Measurements from ENCODE around the gene PLD5.
"Not testable (repeated sequence)": the region's sequence is repeated elsewhere in the genome, so short reads cannot be mapped to it uniquely, and the experiment has no call there.

Gene PLD5

GRCh38 chr1:242224878-242225766 is 299.4 kb downstream of the PLD5 start:
- not testable (repeated sequence) for H3K27me3 ChIP-seq (ENCODE audit: insufficient read depth, low read length); H3K4me3 ChIP-seq (ENCODE audit: low read length); H3K36me3 ChIP-seq (ENCODE audit: insufficient read depth, low read length); H3K9ac ChIP-seq (ENCODE audit: low read depth, low read length); H3K9me3 ChIP-seq (ENCODE audit: insufficient read depth, low read depth, low read length)
- Histone ChIP-seq H3K27ac (ENCODE audit: low read depth, low read length) (peak overlapping the region; percentile 51; the same call in 1 of the 2 replicates), H3K4me1 (ENCODE audit: insufficient read depth, low read length) (peaks cover 12% of the 10 kb centered on the region)
- 84% methylated on average over 12 of the region's 16 CpGs for WGBS

GRCh38 chr1:242224461-242224860 is 300.0 kb downstream of the PLD5 start:
- no peaks in the 10 kb centered on the region for H3K27me3 ChIP-seq (ENCODE audit: insufficient read depth, low read length)
- H3K9ac ChIP-seq (ENCODE audit: low read depth, low read length) = no peak overlapping the region; the same call in 1 of the 2 replicates
- no peak overlapping the region for H3K4me3 ChIP-seq (ENCODE audit: low read length)
- peak overlapping the region; percentile 51; the same call in 1 of the 2 replicates for H3K27ac ChIP-seq (ENCODE audit: low read depth, low read length)
- H3K36me3 ChIP-seq (ENCODE audit: insufficient read depth, low read length) = no peaks in the 10 kb centered on the region
- H3K9me3 ChIP-seq (ENCODE audit: insufficient read depth, low read depth, low read length) = no peaks in the 10 kb centered on the region
- peaks cover 17% of the 10 kb centered on the region for H3K4me1 ChIP-seq (ENCODE audit: insufficient read depth, low read length)
- 45% methylated on average over 3 of the region's 3 CpGs for WGBS

GRCh38 chr1:242219905-242220304 is 304.6 kb downstream of the PLD5 start:
- Histone ChIP-seq H3K27me3 (ENCODE audit: insufficient read depth, low read length) (no peaks in the 10 kb centered on the region), H3K4me3 (ENCODE audit: low read length) (no peak overlapping the region), H3K9ac (ENCODE audit: low read depth, low read length) (no peak overlapping the region), H3K27ac (ENCODE audit: low read depth, low read length) (no peak overlapping the region), H3K4me1 (ENCODE audit: insufficient read depth, low read length) (peaks cover 14% of the 10 kb centered on the region), H3K9me3 (ENCODE audit: insufficient read depth, low read depth, low read length) (peaks cover 23% of the 10 kb centered on the region), H3K36me3 (ENCODE audit: insufficient read depth, low read length) (no peaks in the 10 kb centered on the region)
- 92% methylated on average over 12 of the region's 12 CpGs for WGBS

GRCh38 chr1:242219298-242219901 is 305.1 kb downstream of the PLD5 start:
- H3K4me1 ChIP-seq (ENCODE audit: insufficient read depth, low read length) = peaks cover 9% of the 10 kb centered on the region
- H3K4me3 ChIP-seq (ENCODE audit: low read length) = no peak overlapping the region
- H3K27ac ChIP-seq (ENCODE audit: low read depth, low read length) = no peak overlapping the region
- H3K36me3 ChIP-seq (ENCODE audit: insufficient read depth, low read length) = no peaks in the 10 kb centered on the region
- no peaks in the 10 kb centered on the region for H3K27me3 ChIP-seq (ENCODE audit: insufficient read depth, low read length)
- no peak overlapping the region for H3K9ac ChIP-seq (ENCODE audit: low read depth, low read length)
- WGBS = 96% methylated on average over 2 of the region's 2 CpGs
- H3K9me3 ChIP-seq (ENCODE audit: insufficient read depth, low read depth, low read length) = peaks cover 23% of the 10 kb centered on the region

GRCh38 chr1:242216368-242216767 is 308.1 kb downstream of the PLD5 start:
- H3K9me3 ChIP-seq (ENCODE audit: insufficient read depth, low read depth, low read length) = peaks cover 23% of the 10 kb centered on the region
- H3K27me3 ChIP-seq (ENCODE audit: insufficient read depth, low read length) = no peaks in the 10 kb centered on the region
- no peak overlapping the region for H3K27ac ChIP-seq (ENCODE audit: low read depth, low read length)
- WGBS = 34% methylated on average over 4 of the region's 4 CpGs
- peaks cover 31% of the 10 kb centered on the region for H3K4me1 ChIP-seq (ENCODE audit: insufficient read depth, low read length)
- no peaks in the 10 kb centered on the region for H3K36me3 ChIP-seq (ENCODE audit: insufficient read depth, low read length)
- no peak overlapping the region for H3K4me3 ChIP-seq (ENCODE audit: low read length)
- H3K9ac ChIP-seq (ENCODE audit: low read depth, low read length) = no peak overlapping the region

GRCh38 chr1:242214455-242214854 is 310.0 kb downstream of the PLD5 start:
- not testable (repeated sequence) for H3K36me3 ChIP-seq (ENCODE audit: insufficient read depth, low read length); H3K9ac ChIP-seq (ENCODE audit: low read depth, low read length); H3K4me3 ChIP-seq (ENCODE audit: low read length); H3K27me3 ChIP-seq (ENCODE audit: insufficient read depth, low read length); H3K27ac ChIP-seq (ENCODE audit: low read depth, low read length)
- Histone ChIP-seq H3K4me1 (ENCODE audit: insufficient read depth, low read length) (peaks cover 37% of the 10 kb centered on the region), H3K9me3 (ENCODE audit: insufficient read depth, low read depth, low read length) (peaks cover 23% of the 10 kb centered on the region)
- 93% methylated on average over 1 of the region's 3 CpGs for WGBS

- H3K27me3 ChIP-seq (ENCODE audit: insufficient read depth, low read length); H3K27ac ChIP-seq (ENCODE audit: low read depth, low read length); H3K36me3 ChIP-seq (ENCODE audit: insufficient read depth, low read length); H3K9ac ChIP-seq (ENCODE audit: low read depth, low read length); H3K4me3 ChIP-seq (ENCODE audit: low read length): not testable (repeated sequence)
- peaks cover 52% of the 10 kb centered on the region for H3K4me1 ChIP-seq (ENCODE audit: insufficient read depth, low read length)
- peaks cover 23% of the 10 kb centered on the region for H3K9me3 ChIP-seq (ENCODE audit: insufficient read depth, low read depth, low read length)
- 53% methylated on average over 3 of the region's 4 CpGs for WGBS
Measured at GRCh38 chr1:242212961-242213360, 311.5 kb downstream of the PLD5 start.

GRCh38 chr1:242212401-242212800 is 312.1 kb downstream of the PLD5 start:
- WGBS = 29% methylated on average over 11 of the region's 12 CpGs
- H3K4me3 ChIP-seq (ENCODE audit: low read length) = no peak overlapping the region
- H3K27me3 ChIP-seq (ENCODE audit: insufficient read depth, low read length) = no peaks in the 10 kb centered on the region
- peaks cover 20% of the 10 kb centered on the region for H3K9me3 ChIP-seq (ENCODE audit: insufficient read depth, low read depth, low read length)
- H3K4me1 ChIP-seq (ENCODE audit: insufficient read depth, low read length) = peaks cover 53% of the 10 kb centered on the region
- no peak overlapping the region; the same call in 1 of the 2 replicates for H3K27ac ChIP-seq (ENCODE audit: low read depth, low read length)
- no peak overlapping the region for H3K9ac ChIP-seq (ENCODE audit: low read depth, low read length)
- no peaks in the 10 kb centered on the region for H3K36me3 ChIP-seq (ENCODE audit: insufficient read depth, low read length)

GRCh38 chr1:242211254-242212022 is 313.1 kb downstream of the PLD5 start:
- H3K9me3 ChIP-seq (ENCODE audit: insufficient read depth, low read depth, low read length) = peaks cover 12% of the 10 kb centered on the region
- no peaks in the 10 kb centered on the region for H3K27me3 ChIP-seq (ENCODE audit: insufficient read depth, low read length)
- H3K36me3 ChIP-seq (ENCODE audit: insufficient read depth, low read length) = no peaks in the 10 kb centered on the region
- H3K9ac ChIP-seq (ENCODE audit: low read depth, low read length) = peak overlapping the region; percentile 43; the same call in 1 of the 2 replicates
- peak overlapping the region; percentile 34; the same call in 1 of the 2 replicates for H3K27ac ChIP-seq (ENCODE audit: low read depth, low read length)
- peaks cover 53% of the 10 kb centered on the region for H3K4me1 ChIP-seq (ENCODE audit: insufficient read depth, low read length)
- WGBS = 39% methylated on average over 11 of the region's 11 CpGs
- H3K4me3 ChIP-seq (ENCODE audit: low read length) = peak overlapping the region; percentile 16; the same call in 1 of the 2 replicates

GRCh38 chr1:242210316-242210715 is 314.2 kb downstream of the PLD5 start:
- H3K4me3 ChIP-seq (ENCODE audit: low read length); H3K9ac ChIP-seq (ENCODE audit: low read depth, low read length); H3K27me3 ChIP-seq (ENCODE audit: insufficient read depth, low read length); H3K36me3 ChIP-seq (ENCODE audit: insufficient read depth, low read length); H3K9me3 ChIP-seq (ENCODE audit: insufficient read depth, low read depth, low read length): not testable (repeated sequence)
- 30% methylated on average over 7 of the region's 7 CpGs for WGBS
- H3K27ac ChIP-seq (ENCODE audit: low read depth, low read length) = peak overlapping the region; percentile 34; the same call in 1 of the 2 replicates
- H3K4me1 ChIP-seq (ENCODE audit: insufficient read depth, low read length) = peaks cover 61% of the 10 kb centered on the region

- Histone ChIP-seq H3K9me3 (ENCODE audit: insufficient read depth, low read depth, low read length) (no peaks in the 10 kb centered on the region), H3K27me3 (ENCODE audit: insufficient read depth, low read length) (no peaks in the 10 kb centered on the region), H3K36me3 (ENCODE audit: insufficient read depth, low read length) (no peaks in the 10 kb centered on the region), H3K4me1 (ENCODE audit: insufficient read depth, low read length) (peaks cover 62% of the 10 kb centered on the region), H3K9ac (ENCODE audit: low read depth, low read length) (no peak overlapping the region), H3K27ac (ENCODE audit: low read depth, low read length) (peak overlapping the region; percentile 24; the same call in 1 of the 2 replicates), H3K4me3 (ENCODE audit: low read length) (no peak overlapping the region)
- 39% methylated on average over 11 of the region's 11 CpGs for WGBS
Measured at GRCh38 chr1:242209063-242209462, 315.4 kb downstream of the PLD5 start.

All from HUES64 (cell line).